HG03066 (cell line): ENCODE results near the gene SORCS2.

Experiments used
- ATAC-seq: cut with Tn5 transposase; IDR thresholded peaks from one replicate; pipeline ENCODE4 v1.9.1; 2021; ENCODE audit warnings: low read depth; ENCODE audit not compliant: unreplicated experiment

The SORCS2 gene

GRCh38 chr4:7197910-7198309, 5.6 kb downstream of the SORCS2 start:
- ATAC-seq, result no peak

- no peak for ATAC-seq
Observed at GRCh38 chr4:7198440-7199128, 6.2 kb downstream of the SORCS2 start.

GRCh38 chr4:7199129-7199725, 6.9 kb downstream of the SORCS2 start:
- ATAC-seq, result no peak

- ATAC-seq, result no peak
Observed at GRCh38 chr4:7199771-7200441, 7.6 kb downstream of the SORCS2 start.

- no peak for ATAC-seq
Observed at GRCh38 chr4:7200801-7201200, 8.5 kb downstream of the SORCS2 start.

GRCh38 chr4:7201420-7202305, 9.3 kb downstream of the SORCS2 start:
- no peak for ATAC-seq

GRCh38 chr4:7202411-7202810, 10.1 kb downstream of the SORCS2 start:
- no peak for ATAC-seq

- no peak for ATAC-seq
Observed at GRCh38 chr4:7204656-7205387, 12.5 kb downstream of the SORCS2 start.

GRCh38 chr4:7206385-7206784, 14.0 kb downstream of the SORCS2 start:
- no peak for ATAC-seq

GRCh38 chr4:7206911-7207567, 14.7 kb downstream of the SORCS2 start:
- no peak for ATAC-seq

GRCh38 chr4:7207628-7208231, 15.4 kb downstream of the SORCS2 start:
- no peak for ATAC-seq

- ATAC-seq, result no peak
Observed at GRCh38 chr4:7208509-7209451, 16.4 kb downstream of the SORCS2 start.

- ATAC-seq, result no peak
Observed at GRCh38 chr4:7209699-7210098, 17.4 kb downstream of the SORCS2 start.

GRCh38 chr4:7210824-7211223, 18.5 kb downstream of the SORCS2 start:
- ATAC-seq, result no peak

- ATAC-seq, result no peak
Observed at GRCh38 chr4:7212101-7212674, 19.9 kb downstream of the SORCS2 start.

- no peak for ATAC-seq
Observed at GRCh38 chr4:7212921-7213320, 20.6 kb downstream of the SORCS2 start.

- ATAC-seq, result no peak
Observed at GRCh38 chr4:7213807-7214206, 21.5 kb downstream of the SORCS2 start.

- no peak for ATAC-seq
Observed at GRCh38 chr4:7214359-7214758, 22.0 kb downstream of the SORCS2 start.
